H1 (cell line): ENCODE results near the gene BRIX1.

Experiments used
- EGR1 ChIP-seq: IDR thresholded peaks from 2 replicates; pipeline ENCODE4 v1.6.1; 2011; ENCODE audit warnings: low read depth, low read length, borderline replicate concordance
- POLR2AphosphoS5 ChIP-seq: IDR thresholded peaks from 2 replicates; pipeline ENCODE4 v1.6.1; 2011; ENCODE audit warnings: low read depth, low read length
- SIN3A ChIP-seq, 2 experiments: IDR thresholded peaks in 1 of 2; conservative IDR thresholded peaks in 1 of 2; 2 replicates each; pipeline ENCODE4 v1.6.1; 2011 to 2012; ENCODE audit warnings: low read length in 2 of 2, improper control_type of control experiment in 1 of 2, low read depth in 1 of 2, mild to moderate bottlenecking in 1 of 2
- TAF1 ChIP-seq: IDR thresholded peaks from 2 replicates; pipeline ENCODE4 v1.6.1; 2011; ENCODE audit warnings: mild to moderate bottlenecking, low read depth, low read length
- TF ChIP-seq, protein P1 (sequence below), 3 experiments: IDR thresholded peaks; 1 replicate in 2 of 3; 2 replicates in 1 of 3; pipeline versions ENCODE4 v1.5.1 to v1.6.1; 2011; ENCODE audit warnings: low read length in 3 of 3, mild to moderate bottlenecking in 3 of 3, inconsistent platforms in 2 of 3, low read depth in 1 of 3, moderate library complexity in 1 of 3; ENCODE audit not compliant: insufficient read depth in 1 of 3; ENCODE audit errors: control extremely low read depth in 1 of 3
- TF ChIP-seq, protein P2 (sequence below): IDR thresholded peaks from 2 replicates; pipeline ENCODE4 v1.6.1; 2011; ENCODE audit warnings: low read length, improper control_type of control experiment
- TF ChIP-seq, protein P3 (sequence below): IDR thresholded peaks from 2 replicates; pipeline ENCODE4 v1.6.1; 2012; ENCODE audit warnings: inconsistent platforms

DNA sequence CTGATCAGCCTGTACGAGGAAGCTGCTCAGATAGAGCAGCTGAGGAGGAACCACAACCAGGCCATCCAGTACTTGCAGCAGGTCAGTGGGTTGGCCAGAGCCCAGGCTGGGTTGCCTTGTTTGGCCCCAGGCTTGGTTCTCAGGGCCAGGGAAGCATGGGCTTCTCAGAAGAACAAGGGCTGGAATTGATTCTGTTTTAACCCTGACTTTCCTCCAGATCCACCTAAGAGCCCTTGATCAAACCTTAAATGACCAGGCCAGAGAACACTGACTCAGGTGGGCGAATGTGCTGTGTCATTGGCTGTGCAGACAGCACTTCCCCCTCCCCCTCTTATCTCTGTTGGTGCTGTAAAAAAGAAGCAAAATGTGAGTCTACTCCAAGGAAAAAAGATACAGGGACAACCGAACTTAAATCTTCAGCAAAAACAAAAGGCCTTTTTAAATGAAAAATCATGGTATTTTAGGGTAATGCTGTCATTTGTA is 48.5 kb upstream of the BRIX1 start:
- TF ChIP-seq EGR1 (no peak), POLR2AphosphoS5 (no peak), TAF1 (no peak), SIN3A (conservative IDR thresholded peaks at IDR 0.05 in 1 of 2, IDR thresholded peaks at IDR 0.05 in 1 of 2; ENCODE audit: low read depth in 1 of 2, low read length in 2 of 2) (no peak)
- TF ChIP-seq, protein P1, sequence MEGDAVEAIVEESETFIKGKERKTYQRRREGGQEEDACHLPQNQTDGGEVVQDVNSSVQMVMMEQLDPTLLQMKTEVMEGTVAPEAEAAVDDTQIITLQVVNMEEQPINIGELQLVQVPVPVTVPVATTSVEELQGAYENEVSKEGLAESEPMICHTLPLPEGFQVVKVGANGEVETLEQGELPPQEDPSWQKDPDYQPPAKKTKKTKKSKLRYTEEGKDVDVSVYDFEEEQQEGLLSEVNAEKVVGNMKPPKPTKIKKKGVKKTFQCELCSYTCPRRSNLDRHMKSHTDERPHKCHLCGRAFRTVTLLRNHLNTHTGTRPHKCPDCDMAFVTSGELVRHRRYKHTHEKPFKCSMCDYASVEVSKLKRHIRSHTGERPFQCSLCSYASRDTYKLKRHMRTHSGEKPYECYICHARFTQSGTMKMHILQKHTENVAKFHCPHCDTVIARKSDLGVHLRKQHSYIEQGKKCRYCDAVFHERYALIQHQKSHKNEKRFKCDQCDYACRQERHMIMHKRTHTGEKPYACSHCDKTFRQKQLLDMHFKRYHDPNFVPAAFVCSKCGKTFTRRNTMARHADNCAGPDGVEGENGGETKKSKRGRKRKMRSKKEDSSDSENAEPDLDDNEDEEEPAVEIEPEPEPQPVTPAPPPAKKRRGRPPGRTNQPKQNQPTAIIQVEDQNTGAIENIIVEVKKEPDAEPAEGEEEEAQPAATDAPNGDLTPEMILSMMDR (IDR thresholded peaks at IDR 0.05; ENCODE audit: control extremely low read depth in 1 of 3, insufficient read depth in 1 of 3, low read depth in 1 of 3, low read length in 3 of 3): no peak
- TF ChIP-seq, protein P2, sequence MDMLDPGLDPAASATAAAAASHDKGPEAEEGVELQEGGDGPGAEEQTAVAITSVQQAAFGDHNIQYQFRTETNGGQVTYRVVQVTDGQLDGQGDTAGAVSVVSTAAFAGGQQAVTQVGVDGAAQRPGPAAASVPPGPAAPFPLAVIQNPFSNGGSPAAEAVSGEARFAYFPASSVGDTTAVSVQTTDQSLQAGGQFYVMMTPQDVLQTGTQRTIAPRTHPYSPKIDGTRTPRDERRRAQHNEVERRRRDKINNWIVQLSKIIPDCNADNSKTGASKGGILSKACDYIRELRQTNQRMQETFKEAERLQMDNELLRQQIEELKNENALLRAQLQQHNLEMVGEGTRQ: no peak
- TF ChIP-seq, protein P3, sequence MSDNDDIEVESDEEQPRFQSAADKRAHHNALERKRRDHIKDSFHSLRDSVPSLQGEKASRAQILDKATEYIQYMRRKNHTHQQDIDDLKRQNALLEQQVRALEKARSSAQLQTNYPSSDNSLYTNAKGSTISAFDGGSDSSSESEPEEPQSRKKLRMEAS: no peak
